ENCODE data around the gene DOCK2.

- TF ChIP-seq CTCF (IDR thresholded peaks at IDR 0.05) (no peak), POLR2A (IDR thresholded peaks at IDR 0.05) (no peak)
These were observed 44.0 kb upstream of the DOCK2 start for GRCh38 chr5:169592937-169593650.

Measured in lower leg skin (tissue), 3 donors.